ENCODE data around the gene CUL5. TPM values are rescaled to one million over a fixed set of nuclear protein-coding genes. Genes with fewer than 3 reads are reported as not detected.

The CUL5 gene
- total and polyA plus RNA-seq, 2 experiments from 2014 or later = 26.0 to 40.9 TPM

GRCh38 chr11:108037636-108038035 lies 28.9 kb downstream of the CUL5 start:
- H3K4me2 ChIP-seq = no peak overlapping the region
- H3K9me3 Mint-ChIP-seq = no peaks in the 10 kb centered on the region
- no peak overlapping the region for H2AFZ ChIP-seq
- no peaks in the 10 kb centered on the region for H3K9me2 ChIP-seq (ENCODE audit: insufficient read depth)
- peaks cover 8% of the 10 kb centered on the region for H3K4me1 Mint-ChIP-seq
- H3K36me3 Mint-ChIP-seq (ENCODE audit: low read depth) = peaks cover 20% of the 10 kb centered on the region; the same call in 1 of the 3 replicates
- no peak overlapping the region for H3K27ac ChIP-seq (ENCODE audit: low read depth)
- no peak overlapping the region for H3K4me3 ChIP-seq
- no peaks in the 10 kb centered on the region for H3F3A ChIP-seq (replicated peaks; ENCODE audit: low read depth)
- H3K36me3 ChIP-seq (ENCODE audit: insufficient read depth) = peaks cover 3% of the 10 kb centered on the region; the same call in 1 of the 2 replicates
- H3K79me2 ChIP-seq (replicated peaks; ENCODE audit: insufficient read depth) = peaks cover 19% of the 10 kb centered on the region
- 0 out of 2 replicates have a peak, but pooled peaks cover 7% of the 10 kb centered on the region for H4K20me1 ChIP-seq (replicated peaks; ENCODE audit: insufficient read depth)
- H3K27me3 Mint-ChIP-seq (ENCODE audit: insufficient read depth, low read depth, poor library complexity) = no peaks in the 10 kb centered on the region
- DNase-seq (ENCODE audit: low spot score) = no peak
- ATAC-seq = no peak
- 0 out of 2 replicates have a peak, but pooled peaks cover 5% of the 10 kb centered on the region for H3K4me1 ChIP-seq (ENCODE audit: insufficient read depth)
- no peak for TF ChIP-seq STAT1 (IDR thresholded peaks at IDR 0.05; ENCODE audit: unreplicated experiment)
- TF ChIP-seq ZNF331 (CRISPR knock-in tag; IDR thresholded peaks at IDR 0.05; ENCODE audit: low read depth) = no peak
- TF ChIP-seq EZH2phosphoT487 (IDR thresholded peaks at IDR 0.05; ENCODE audit: unreplicated experiment) = no peak
- no peak for TF ChIP-seq JUNB (IDR thresholded peaks at IDR 0.05; ENCODE audit: unreplicated experiment)
- no peak for TF ChIP-seq ZNF462 (CRISPR knock-in tag; IDR thresholded peaks at IDR 0.05)
- TF ChIP-seq NANOG (IDR thresholded peaks at IDR 0.05; ENCODE audit: borderline replicate concordance) = no peak
- no peak for TF ChIP-seq EZH2 (IDR thresholded peaks at IDR 0.05; ENCODE audit: low read depth, unreplicated experiment)
- no peak for TF ChIP-seq POLR2AphosphoS5 (IDR thresholded peaks at IDR 0.05; ENCODE audit: low read depth)
- no peak for TF ChIP-seq CTCF (conservative IDR thresholded peaks at IDR 0.05; ENCODE audit: low read depth in 2 of 2)
- TF ChIP-seq ZNF114 (CRISPR knock-in tag; IDR thresholded peaks at IDR 0.05) = no peak
- no peak for TF ChIP-seq CREB1 (CRISPR knock-in tag; IDR thresholded peaks at IDR 0.05; ENCODE audit: low read depth)
- TF ChIP-seq ETS1 (IDR thresholded peaks at IDR 0.05) = no peak
- TF ChIP-seq, protein P1, sequence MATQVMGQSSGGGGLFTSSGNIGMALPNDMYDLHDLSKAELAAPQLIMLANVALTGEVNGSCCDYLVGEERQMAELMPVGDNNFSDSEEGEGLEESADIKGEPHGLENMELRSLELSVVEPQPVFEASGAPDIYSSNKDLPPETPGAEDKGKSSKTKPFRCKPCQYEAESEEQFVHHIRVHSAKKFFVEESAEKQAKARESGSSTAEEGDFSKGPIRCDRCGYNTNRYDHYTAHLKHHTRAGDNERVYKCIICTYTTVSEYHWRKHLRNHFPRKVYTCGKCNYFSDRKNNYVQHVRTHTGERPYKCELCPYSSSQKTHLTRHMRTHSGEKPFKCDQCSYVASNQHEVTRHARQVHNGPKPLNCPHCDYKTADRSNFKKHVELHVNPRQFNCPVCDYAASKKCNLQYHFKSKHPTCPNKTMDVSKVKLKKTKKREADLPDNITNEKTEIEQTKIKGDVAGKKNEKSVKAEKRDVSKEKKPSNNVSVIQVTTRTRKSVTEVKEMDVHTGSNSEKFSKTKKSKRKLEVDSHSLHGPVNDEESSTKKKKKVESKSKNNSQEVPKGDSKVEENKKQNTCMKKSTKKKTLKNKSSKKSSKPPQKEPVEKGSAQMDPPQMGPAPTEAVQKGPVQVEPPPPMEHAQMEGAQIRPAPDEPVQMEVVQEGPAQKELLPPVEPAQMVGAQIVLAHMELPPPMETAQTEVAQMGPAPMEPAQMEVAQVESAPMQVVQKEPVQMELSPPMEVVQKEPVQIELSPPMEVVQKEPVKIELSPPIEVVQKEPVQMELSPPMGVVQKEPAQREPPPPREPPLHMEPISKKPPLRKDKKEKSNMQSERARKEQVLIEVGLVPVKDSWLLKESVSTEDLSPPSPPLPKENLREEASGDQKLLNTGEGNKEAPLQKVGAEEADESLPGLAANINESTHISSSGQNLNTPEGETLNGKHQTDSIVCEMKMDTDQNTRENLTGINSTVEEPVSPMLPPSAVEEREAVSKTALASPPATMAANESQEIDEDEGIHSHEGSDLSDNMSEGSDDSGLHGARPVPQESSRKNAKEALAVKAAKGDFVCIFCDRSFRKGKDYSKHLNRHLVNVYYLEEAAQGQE (IDR thresholded peaks at IDR 0.05; ENCODE audit: unreplicated experiment) = no peak
- no peak overlapping the region for H3K4me3 Mint-ChIP-seq
- H3K27ac Mint-ChIP-seq = no peak overlapping the region
- H3K27me3 ChIP-seq (ENCODE audit: insufficient read depth) = no peaks in the 10 kb centered on the region
